ENCODE data around the gene ANO7.

- TF ChIP-seq CTCF (IDR thresholded peaks at IDR 0.05) (no peak), POLR2A (IDR thresholded peaks at IDR 0.05; ENCODE audit: low read depth) (no peak), POLR2AphosphoS5 (IDR thresholded peaks at IDR 0.05) (no peak), EP300 (IDR thresholded peaks at IDR 0.05) (no peak)
Measured at GRCh38 chr2:241180495-241180894, 8.0 kb upstream of the ANO7 start.

Measured in esophagus muscularis mucosa (tissue), 4 donors.